Breast epithelium (tissue), 4 donors: ENCODE measurements around the gene PSMD14. TPM values are rescaled to one million over a fixed set of nuclear protein-coding genes. Genes with fewer than 3 reads are reported as not detected.

Source experiments
- DNase-seq, 2 donors: peaks; one replicate each; pipeline ENCODE4 v3.0.0-alpha.2; 2019; ENCODE audit warnings: low spot score in 2 of 2
- H3K27ac ChIP-seq, 2 donors: fragments of 200-600 bp; sonication (generic) in 1 of 2; one replicate each; pipeline ENCODE4 v1.5.1; 2016 to 2019; ENCODE audit warnings: mild to moderate bottlenecking in 1 of 2
- H3K27me3 ChIP-seq, 2 donors: fragments of 200-600 bp; sonication (generic) in 1 of 2; one replicate each; pipeline versions ENCODE4 v1.5.1 to v1.6.0; 2017 to 2019; ENCODE audit warnings: control low read depth in 1 of 2, mild to moderate bottlenecking in 1 of 2
- H3K36me3 ChIP-seq: fragments of 200-600 bp; one replicate; pipeline ENCODE4 v1.5.1; 2019
- H3K4me1 ChIP-seq, 2 donors: fragments of 200-600 bp; sonication (generic); one replicate each; pipeline ENCODE4 v1.5.1; 2016 to 2019; ENCODE audit warnings: control low read depth in 1 of 2
- H3K4me3 ChIP-seq, 3 donors: fragments of 200-600 bp; sonication (generic); 1 replicate in 2 of 3; 2 replicates in 1 of 3; pipeline ENCODE4 v1.5.1; 2016 to 2019; ENCODE audit warnings: mild to moderate bottlenecking in 3 of 3, moderate library complexity in 2 of 3
- H3K9me3 ChIP-seq, 2 donors: fragments of 200-600 bp; sonication (generic) in 1 of 2; one replicate each; pipeline ENCODE4 v1.5.1; 2016 to 2019; ENCODE audit warnings: control low read depth in 1 of 2
- POLR2A ChIP-seq: fragments of 450-650 bp; IDR thresholded peaks from one replicate; pipeline ENCODE4 v1.6.1; 2016; ENCODE audit warnings: antibody characterized with exemption, mild to moderate bottlenecking, moderate library complexity
- POLR2AphosphoS5 ChIP-seq, 3 donors: sonication (generic); formaldehyde crosslinking; IDR thresholded peaks; one replicate each; pipeline ENCODE4 v1.6.1; 2017; ENCODE audit warnings: antibody characterized with exemption in 3 of 3
- intact Hi-C: fragments of 100-400 bp; cut with DNase I; formaldehyde crosslinking; loops from one replicate; pipeline ENCODE4 v1.15.1; 2023; ENCODE audit warnings: low total_unique reads
- total RNA-seq, 3 donors: library from RNA; depleted of rRNA; stranded (reverse); fragments of >200 nt; gene quantifications; one replicate each; pipeline ENCODE4 v1.1.0, GENCODE V29; 2016
- TF ChIP-seq, protein P1 (sequence below), 3 donors: fragments of 450-650 bp; IDR thresholded peaks; one replicate each; pipeline ENCODE4 v1.5.1; 2016 to 2017; ENCODE audit warnings: antibody characterized with exemption in 3 of 3, mild to moderate bottlenecking in 3 of 3, moderate library complexity in 3 of 3

Gene PSMD14
- total RNA-seq, 3 donors from 2014 or later: 38.3 to 50.1 (median 38.7) TPM

DNA sequence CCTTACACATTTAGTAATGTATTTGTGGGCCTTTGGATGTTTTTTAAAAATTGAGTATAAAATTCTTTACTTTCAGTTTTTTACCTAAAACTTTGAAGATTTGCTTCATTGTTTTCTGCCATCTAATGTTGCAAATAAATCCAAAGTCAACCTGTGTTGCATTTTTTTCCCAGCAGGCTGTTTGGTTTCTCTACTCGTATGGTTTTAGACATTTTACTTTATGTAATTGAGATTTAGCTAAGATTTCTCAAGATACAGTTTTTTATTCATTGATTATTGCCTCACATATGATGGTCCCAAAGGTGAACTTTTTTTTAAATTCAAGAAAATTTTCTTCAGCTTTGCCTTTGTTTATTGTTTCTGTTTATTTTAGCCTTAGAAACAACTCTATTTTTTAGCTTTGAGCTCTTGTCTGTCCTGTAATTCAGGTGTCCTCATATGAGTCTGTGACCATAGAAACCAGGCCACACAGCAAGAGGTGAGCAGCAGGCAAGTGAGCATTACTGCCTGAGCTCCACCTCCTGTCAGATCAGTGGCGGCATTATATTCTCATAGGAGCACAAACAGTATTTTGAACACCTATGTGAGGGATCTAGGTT lies 54.4 kb downstream of the PSMD14 start:
- no peak for DNase-seq
- Histone ChIP-seq H3K4me3 (no peak overlapping the region), H3K27me3 (no peaks in the 10 kb centered on the region), H3K36me3 (peaks cover 6% of the 10 kb centered on the region), H3K27ac (no peak overlapping the region), H3K4me1 (no peaks in the 10 kb centered on the region), H3K9me3 (peaks cover 0 to 18% of the 10 kb centered on the region in 2 donors)
- TF ChIP-seq, protein P1, sequence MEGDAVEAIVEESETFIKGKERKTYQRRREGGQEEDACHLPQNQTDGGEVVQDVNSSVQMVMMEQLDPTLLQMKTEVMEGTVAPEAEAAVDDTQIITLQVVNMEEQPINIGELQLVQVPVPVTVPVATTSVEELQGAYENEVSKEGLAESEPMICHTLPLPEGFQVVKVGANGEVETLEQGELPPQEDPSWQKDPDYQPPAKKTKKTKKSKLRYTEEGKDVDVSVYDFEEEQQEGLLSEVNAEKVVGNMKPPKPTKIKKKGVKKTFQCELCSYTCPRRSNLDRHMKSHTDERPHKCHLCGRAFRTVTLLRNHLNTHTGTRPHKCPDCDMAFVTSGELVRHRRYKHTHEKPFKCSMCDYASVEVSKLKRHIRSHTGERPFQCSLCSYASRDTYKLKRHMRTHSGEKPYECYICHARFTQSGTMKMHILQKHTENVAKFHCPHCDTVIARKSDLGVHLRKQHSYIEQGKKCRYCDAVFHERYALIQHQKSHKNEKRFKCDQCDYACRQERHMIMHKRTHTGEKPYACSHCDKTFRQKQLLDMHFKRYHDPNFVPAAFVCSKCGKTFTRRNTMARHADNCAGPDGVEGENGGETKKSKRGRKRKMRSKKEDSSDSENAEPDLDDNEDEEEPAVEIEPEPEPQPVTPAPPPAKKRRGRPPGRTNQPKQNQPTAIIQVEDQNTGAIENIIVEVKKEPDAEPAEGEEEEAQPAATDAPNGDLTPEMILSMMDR (IDR thresholded peaks at IDR 0.05): no peak
- TF ChIP-seq POLR2AphosphoS5 (IDR thresholded peaks at IDR 0.05) (no peak), POLR2A (no peak)
- intact Hi-C loops: no loop called here

DNA sequence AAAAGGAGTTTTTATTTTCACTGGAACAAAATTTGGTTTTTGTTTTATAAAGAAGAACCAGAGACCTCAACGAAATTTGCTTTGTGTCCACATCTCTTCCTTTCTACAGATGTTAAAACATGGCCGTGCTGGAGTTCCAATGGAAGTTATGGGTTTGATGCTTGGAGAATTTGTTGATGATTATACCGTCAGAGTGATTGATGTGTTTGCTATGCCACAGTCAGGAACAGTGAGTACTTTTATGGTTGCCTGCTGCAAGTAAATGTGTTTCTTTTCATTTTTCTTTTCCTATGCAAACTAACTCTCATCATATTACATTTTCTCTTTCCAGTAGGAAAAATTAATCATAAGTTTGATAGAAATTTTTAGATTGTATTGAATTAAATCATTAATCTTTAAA lies 59.5 kb downstream of the PSMD14 start:
- Histone ChIP-seq H3K27ac (no peak overlapping the region), H3K4me3 (no peak overlapping the region), H3K36me3 (peaks cover 11% of the 10 kb centered on the region), H3K4me1 (no peaks in the 10 kb centered on the region), H3K9me3 (peaks cover 0 to 5% of the 10 kb centered on the region in 2 donors), H3K27me3 (no peaks in the 10 kb centered on the region)
- DNase-seq: no peak
- TF ChIP-seq POLR2A (no peak), POLR2AphosphoS5 (IDR thresholded peaks at IDR 0.05) (no peak)
- TF ChIP-seq, protein P1 (IDR thresholded peaks at IDR 0.05): no peak
- intact Hi-C loops: no loop called here

DNA sequence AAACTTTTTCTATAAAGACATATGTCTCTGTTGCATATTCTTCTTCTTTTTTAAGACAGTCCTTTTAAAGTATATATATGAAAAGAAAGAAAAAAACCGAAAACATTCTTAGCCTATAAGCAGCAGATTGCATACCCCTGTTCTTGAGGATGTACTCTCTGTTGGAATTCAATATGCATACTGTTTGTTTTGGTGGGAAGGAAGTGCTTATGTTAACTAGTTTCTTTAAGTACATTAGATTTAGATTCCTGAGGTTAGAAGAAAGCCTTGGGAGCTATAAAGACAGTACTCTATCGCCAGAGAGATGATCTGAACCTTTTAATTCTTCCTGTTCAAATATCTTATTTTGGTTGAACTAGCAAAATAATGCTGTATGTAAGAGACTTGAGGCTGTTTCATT lies 61.1 kb downstream of the PSMD14 start:
- intact Hi-C loops: no loop called here
- H3K36me3 ChIP-seq: peaks cover 11% of the 10 kb centered on the region
- H3K9me3 ChIP-seq: no peaks in the 10 kb centered on the region
- DNase-seq: no peak
- no peak overlapping the region for H3K27ac ChIP-seq
- no peak for TF ChIP-seq POLR2AphosphoS5 (IDR thresholded peaks at IDR 0.05)
- no peak for TF ChIP-seq POLR2A
- TF ChIP-seq, protein P1 (IDR thresholded peaks at IDR 0.05): no peak
- H3K27me3 ChIP-seq: no peaks in the 10 kb centered on the region
- no peak overlapping the region for H3K4me3 ChIP-seq
- no peaks in the 10 kb centered on the region for H3K4me1 ChIP-seq

DNA sequence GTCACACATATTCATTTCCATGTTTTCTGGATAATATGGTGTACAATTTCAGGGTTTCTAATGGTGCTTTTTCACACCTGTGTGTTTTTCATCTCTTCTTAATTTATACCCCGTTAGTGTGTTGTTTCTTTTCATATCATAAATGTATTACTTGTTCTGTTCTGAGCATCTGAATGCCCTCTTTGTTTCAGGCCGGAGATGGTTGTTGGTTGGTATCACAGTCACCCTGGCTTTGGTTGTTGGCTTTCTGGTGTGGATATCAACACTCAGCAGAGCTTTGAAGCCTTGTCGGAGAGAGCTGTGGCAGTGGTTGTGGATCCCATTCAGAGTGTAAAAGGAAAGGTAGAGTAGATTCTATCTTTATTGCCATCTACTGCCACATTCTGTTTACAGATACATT lies 62.8 kb downstream of the PSMD14 start:
- H3K4me1 ChIP-seq: no peaks in the 10 kb centered on the region
- intact Hi-C loops: no loop called here
- no peak for DNase-seq
- no peaks in the 10 kb centered on the region for H3K9me3 ChIP-seq
- no peak overlapping the region for H3K27ac ChIP-seq
- H3K4me3 ChIP-seq: no peak overlapping the region
- peaks cover 11% of the 10 kb centered on the region for H3K36me3 ChIP-seq
- TF ChIP-seq POLR2A (no peak), POLR2AphosphoS5 (IDR thresholded peaks at IDR 0.05) (no peak)
- TF ChIP-seq, protein P1 (IDR thresholded peaks at IDR 0.05): no peak
- no peaks in the 10 kb centered on the region for H3K27me3 ChIP-seq

GRCh38 chr2:161371869-161372268 lies 63.6 kb downstream of the PSMD14 start:
- H3K27me3 ChIP-seq: no peaks in the 10 kb centered on the region
- no peaks in the 10 kb centered on the region for H3K4me1 ChIP-seq
- H3K9me3 ChIP-seq: no peaks in the 10 kb centered on the region
- H3K4me3 ChIP-seq: no peak overlapping the region
- DNase-seq: no peak
- no peak overlapping the region for H3K27ac ChIP-seq
- H3K36me3 ChIP-seq: peaks cover 11% of the 10 kb centered on the region
- intact Hi-C loops: no loop called here
- no peak for TF ChIP-seq POLR2AphosphoS5 (IDR thresholded peaks at IDR 0.05)
- TF ChIP-seq, protein P1 (IDR thresholded peaks at IDR 0.05): no peak
- no peak for TF ChIP-seq POLR2A
